Keratinocyte (primary cell): ENCODE results near the gene FNIP2. TPM values are rescaled to one million over a fixed set of nuclear protein-coding genes. Genes with fewer than 3 reads are reported as not detected.

Experiments
- DNase-seq: peaks from one replicate; pipeline ENCODE4 v3.0.0-alpha.2; 2011; ENCODE audit warnings: low read depth, missing footprints, low spot score
- FAIRE-seq: peaks from 2 replicates; lab custom pipeline; 2011; peaks lifted over from hg19 to GRCh38; lab: Jason Lieb, UNC
- H2AFZ ChIP-seq: 2 replicates; pipeline ENCODE4 v1.6.0; 2012; ENCODE audit warnings: low read length, control low read depth, inconsistent platforms; ENCODE audit not compliant: control insufficient read depth
- H3K27ac ChIP-seq: 2 replicates; pipeline ENCODE4 v1.5.1; 2011; ENCODE audit warnings: low read length; ENCODE audit not compliant: control insufficient read depth, insufficient read depth
- H3K27me3 ChIP-seq: 3 replicates; pipeline ENCODE4 v1.6.0; 2011; ENCODE audit warnings: low read length; ENCODE audit not compliant: control insufficient read depth, insufficient read depth; ENCODE audit errors: extremely low read depth
- H3K36me3 ChIP-seq, 2 experiments: 2 replicates in 1 of 2; 3 replicates in 1 of 2; pipeline ENCODE4 v1.5.1; 2011; ENCODE audit warnings: low read length in 2 of 2, mild to moderate bottlenecking in 1 of 2; ENCODE audit not compliant: control insufficient read depth in 2 of 2, insufficient read depth in 2 of 2; ENCODE audit errors: extremely low read depth in 1 of 2
- H3K4me1 ChIP-seq: 3 replicates; pipeline ENCODE4 v1.5.1; 2011; ENCODE audit warnings: low read length; ENCODE audit not compliant: control insufficient read depth, insufficient read depth; ENCODE audit errors: extremely low read depth
- H3K4me2 ChIP-seq: 3 replicates; pipeline ENCODE4 v1.6.0; 2011; ENCODE audit warnings: low read depth, low read length; ENCODE audit not compliant: control insufficient read depth, insufficient read depth; ENCODE audit errors: extremely low read depth
- H3K4me3 ChIP-seq, 3 experiments: fragments of 200-600 bp in 1 of 3; sonication (generic) in 1 of 3; 2 replicates in 2 of 3; 3 replicates in 1 of 3; pipeline ENCODE4 v1.5.1; 2011 to 2016; ENCODE audit warnings: low read length in 3 of 3, mild to moderate bottlenecking in 3 of 3, control low read depth in 2 of 3, inconsistent platforms in 1 of 3, low read depth in 1 of 3, mixed read lengths in 1 of 3, mixed run types in 1 of 3, moderate library complexity in 1 of 3; ENCODE audit not compliant: control insufficient read depth in 2 of 3, insufficient read depth in 2 of 3; ENCODE audit errors: extremely low read depth in 1 of 3
- H3K79me2 ChIP-seq: 2 replicates; pipeline ENCODE4 v1.6.0; 2012; ENCODE audit warnings: low read length; ENCODE audit not compliant: control insufficient read depth, insufficient read depth
- H3K9ac ChIP-seq: 3 replicates; pipeline ENCODE4 v1.6.0; 2011; ENCODE audit warnings: low read length; ENCODE audit not compliant: control insufficient read depth, insufficient read depth; ENCODE audit errors: extremely low read depth
- H3K9me1 ChIP-seq: 3 replicates; pipeline ENCODE4 v1.6.0; 2011; ENCODE audit warnings: low read length; ENCODE audit not compliant: control insufficient read depth, insufficient read depth; ENCODE audit errors: extremely low read depth
- H3K9me3 ChIP-seq: 2 replicates; pipeline ENCODE4 v1.5.1; 2012; ENCODE audit warnings: low read depth, low read length; ENCODE audit not compliant: control insufficient read depth
- H4K20me1 ChIP-seq: 3 replicates; pipeline ENCODE4 v1.6.0; 2011; ENCODE audit warnings: low read length; ENCODE audit not compliant: control insufficient read depth, insufficient read depth; ENCODE audit errors: extremely low read depth
- EZH2 ChIP-seq: IDR thresholded peaks from one replicate; pipeline ENCODE4 v1.6.1; 2012; ENCODE audit warnings: inconsistent platforms, mild to moderate bottlenecking, low read length, moderate library complexity
- dilution Hi-C: fragments of 300-500 bp; cut with MboI; formaldehyde crosslinking; loops from one replicate; pipeline ENCODE4 v1.7.0; 2020; ENCODE audit warnings: low sequenced_read_pairs; ENCODE audit not compliant: extremely low pct_ligation_motif_present
- polyA plus RNA-seq, 5 experiments: library from polyadenylated mRNA; depleted of rRNA in 3 of 5; stranded (reverse) in 3 of 5; stranded (forward) in 1 of 5; unstranded in 1 of 5; fragments of >200 nt; gene quantifications; 1 replicate in 1 of 5; 2 replicates in 3 of 5; 3 replicates in 1 of 5; pipeline versions ENCODE4 v1.2.1 to v1.2.3, GENCODE V29; 2011 to 2012; ENCODE audit warnings: missing spikeins in 2 of 5, low read depth in 1 of 5, low replicate concordance in 1 of 5
- TF ChIP-seq, protein P1 (sequence below), 3 experiments: IDR thresholded peaks in 1 of 3; conservative IDR thresholded peaks in 1 of 3; optimal IDR thresholded peaks in 1 of 3; 2 replicates in 2 of 3; 3 replicates in 1 of 3; pipeline versions ENCODE3 to v1.5.1; 2011; ENCODE audit warnings: low read length in 3 of 3, mild to moderate bottlenecking in 3 of 3, moderate library complexity in 2 of 3, control low read depth in 1 of 3, inconsistent platforms in 1 of 3; ENCODE audit not compliant: insufficient read depth in 2 of 3; ENCODE audit errors: extremely low read depth in 1 of 3

The FNIP2 gene
- polyA plus RNA-seq, 1 donor (not counting 4 experiments of a cell fraction or from before 2014, with no cell fraction given): 6.2 TPM

DNA sequence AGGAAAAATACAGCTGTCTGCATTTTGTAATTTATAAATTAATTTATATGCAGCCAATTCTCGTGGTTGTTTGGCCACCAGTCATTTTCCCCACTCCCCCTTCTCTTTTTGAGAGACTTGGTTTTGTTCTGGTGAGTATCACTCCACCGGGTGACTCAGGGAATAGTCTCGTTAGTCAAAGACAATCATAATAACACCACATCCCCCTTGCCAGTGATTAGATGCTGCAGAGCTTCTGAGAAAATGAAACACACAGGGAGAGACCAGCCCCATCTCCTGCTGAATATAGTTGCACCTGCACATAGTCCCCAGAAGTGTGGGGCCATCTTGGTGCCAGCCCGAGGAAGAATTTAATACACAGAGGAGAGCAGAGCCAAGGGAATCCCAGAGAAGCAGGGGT is 8.0 kb upstream of the FNIP2 start:
- Histone ChIP-seq H3K79me2 (no peaks in the 10 kb centered on the region), H3K9me3 (no peaks in the 10 kb centered on the region), H3K27ac (no peak overlapping the region), H3K4me3 (no peak overlapping the region), H3K27me3 (no peaks in the 10 kb centered on the region), H3K4me1 (no peaks in the 10 kb centered on the region), H3K9me1 (no peaks in the 10 kb centered on the region), H3K36me3 (no peaks in the 10 kb centered on the region), H3K9ac (no peak overlapping the region), H3K4me2 (no peak overlapping the region), H4K20me1 (no peaks in the 10 kb centered on the region), H2AFZ (no peak overlapping the region)
- DNase-seq (no peak), FAIRE-seq (no peak)
- TF ChIP-seq, protein P1, sequence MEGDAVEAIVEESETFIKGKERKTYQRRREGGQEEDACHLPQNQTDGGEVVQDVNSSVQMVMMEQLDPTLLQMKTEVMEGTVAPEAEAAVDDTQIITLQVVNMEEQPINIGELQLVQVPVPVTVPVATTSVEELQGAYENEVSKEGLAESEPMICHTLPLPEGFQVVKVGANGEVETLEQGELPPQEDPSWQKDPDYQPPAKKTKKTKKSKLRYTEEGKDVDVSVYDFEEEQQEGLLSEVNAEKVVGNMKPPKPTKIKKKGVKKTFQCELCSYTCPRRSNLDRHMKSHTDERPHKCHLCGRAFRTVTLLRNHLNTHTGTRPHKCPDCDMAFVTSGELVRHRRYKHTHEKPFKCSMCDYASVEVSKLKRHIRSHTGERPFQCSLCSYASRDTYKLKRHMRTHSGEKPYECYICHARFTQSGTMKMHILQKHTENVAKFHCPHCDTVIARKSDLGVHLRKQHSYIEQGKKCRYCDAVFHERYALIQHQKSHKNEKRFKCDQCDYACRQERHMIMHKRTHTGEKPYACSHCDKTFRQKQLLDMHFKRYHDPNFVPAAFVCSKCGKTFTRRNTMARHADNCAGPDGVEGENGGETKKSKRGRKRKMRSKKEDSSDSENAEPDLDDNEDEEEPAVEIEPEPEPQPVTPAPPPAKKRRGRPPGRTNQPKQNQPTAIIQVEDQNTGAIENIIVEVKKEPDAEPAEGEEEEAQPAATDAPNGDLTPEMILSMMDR (optimal IDR thresholded peaks at IDR 0.05 in 1 of 3, IDR thresholded peaks at IDR 0.05 in 1 of 3, conservative IDR thresholded peaks at IDR 0.05 in 1 of 3; ENCODE audit: extremely low read depth in 1 of 3, insufficient read depth in 2 of 3, low read length in 3 of 3): no peak
- no peak for TF ChIP-seq EZH2
- dilution Hi-C loops: no loop called here

DNA sequence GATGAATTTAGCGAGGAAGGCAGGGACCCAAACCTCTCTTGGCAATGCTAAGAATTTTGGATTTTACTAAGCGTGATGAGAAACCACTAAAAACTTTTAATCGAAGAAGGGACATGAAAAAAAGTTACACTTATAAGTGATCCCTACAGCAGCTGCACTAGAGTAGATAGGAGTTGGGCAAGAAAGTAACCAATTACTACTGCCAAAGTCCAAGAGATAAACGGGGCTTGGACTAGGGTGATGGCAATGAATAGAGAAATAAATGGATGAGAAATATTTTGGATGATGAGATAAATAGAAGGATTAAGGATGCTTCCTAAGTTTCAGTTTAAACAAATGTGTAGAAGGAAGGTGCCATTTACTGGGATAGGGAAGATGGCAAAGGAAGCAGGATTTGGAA is 6.3 kb upstream of the FNIP2 start:
- FAIRE-seq (no peak), DNase-seq (no peak)
- H3K4me3 ChIP-seq: no peak overlapping the region
- dilution Hi-C loops: no loop called here
- H3K79me2 ChIP-seq: no peaks in the 10 kb centered on the region
- no peak overlapping the region for H3K27ac ChIP-seq
- H2AFZ ChIP-seq: no peak overlapping the region
- no peak overlapping the region for H3K4me2 ChIP-seq
- no peaks in the 10 kb centered on the region for H3K36me3 ChIP-seq
- H4K20me1 ChIP-seq: no peaks in the 10 kb centered on the region
- H3K9me1 ChIP-seq: no peaks in the 10 kb centered on the region
- TF ChIP-seq, protein P1 (optimal IDR thresholded peaks at IDR 0.05 in 1 of 3, IDR thresholded peaks at IDR 0.05 in 1 of 3, conservative IDR thresholded peaks at IDR 0.05 in 1 of 3; ENCODE audit: extremely low read depth in 1 of 3, insufficient read depth in 2 of 3, low read length in 3 of 3): no peak
- no peak for TF ChIP-seq EZH2
- H3K27me3 ChIP-seq: no peaks in the 10 kb centered on the region
- H3K9me3 ChIP-seq: no peaks in the 10 kb centered on the region
- H3K9ac ChIP-seq: no peak overlapping the region
- no peaks in the 10 kb centered on the region for H3K4me1 ChIP-seq
